ENCODE data around the gene DNAH1.

Gene DNAH1

GRCh38 chr3:52290596-52291507 is 25.3 kb upstream of the DNAH1 start:
- DNase-seq (ENCODE audit: low spot score) = no peak

DNA sequence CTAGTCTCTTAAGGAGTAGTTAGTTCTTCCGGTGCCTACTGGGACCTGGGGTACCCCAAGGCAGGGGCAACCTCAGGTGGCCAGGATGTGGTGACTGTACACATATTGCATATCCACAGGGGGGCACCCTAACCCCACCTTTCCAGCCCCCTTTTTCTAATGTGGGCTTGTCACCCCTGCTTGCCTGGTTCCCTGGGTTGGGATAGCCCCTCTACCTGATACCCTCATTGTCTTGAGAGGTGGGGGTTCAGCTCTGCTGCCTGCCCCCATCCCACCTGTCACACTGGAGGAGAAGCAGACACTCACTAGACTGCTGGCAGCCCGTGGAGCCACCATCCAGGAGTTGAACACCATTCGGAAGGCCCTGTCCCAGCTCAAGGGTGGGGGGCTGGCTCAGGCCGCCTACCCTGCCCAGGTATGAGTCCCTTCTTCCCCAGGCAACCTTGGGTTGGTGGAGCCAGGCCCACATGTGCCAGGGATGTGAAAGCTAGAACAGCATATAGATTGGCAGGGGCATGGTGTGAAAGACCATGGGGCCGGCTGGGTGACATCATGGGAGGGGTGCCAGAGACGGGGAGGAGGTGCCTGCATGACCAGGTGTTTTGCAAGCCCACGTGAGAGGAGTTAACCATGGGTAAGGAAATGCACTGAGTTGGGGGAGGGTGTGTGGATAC is 24.5 kb upstream of the DNAH1 start:
- DNase-seq (ENCODE audit: low spot score) = peak; percentile 38

GRCh38 chr3:52292247-52293065 is 23.7 kb upstream of the DNAH1 start:
- no peak for DNase-seq (ENCODE audit: low spot score)

DNA sequence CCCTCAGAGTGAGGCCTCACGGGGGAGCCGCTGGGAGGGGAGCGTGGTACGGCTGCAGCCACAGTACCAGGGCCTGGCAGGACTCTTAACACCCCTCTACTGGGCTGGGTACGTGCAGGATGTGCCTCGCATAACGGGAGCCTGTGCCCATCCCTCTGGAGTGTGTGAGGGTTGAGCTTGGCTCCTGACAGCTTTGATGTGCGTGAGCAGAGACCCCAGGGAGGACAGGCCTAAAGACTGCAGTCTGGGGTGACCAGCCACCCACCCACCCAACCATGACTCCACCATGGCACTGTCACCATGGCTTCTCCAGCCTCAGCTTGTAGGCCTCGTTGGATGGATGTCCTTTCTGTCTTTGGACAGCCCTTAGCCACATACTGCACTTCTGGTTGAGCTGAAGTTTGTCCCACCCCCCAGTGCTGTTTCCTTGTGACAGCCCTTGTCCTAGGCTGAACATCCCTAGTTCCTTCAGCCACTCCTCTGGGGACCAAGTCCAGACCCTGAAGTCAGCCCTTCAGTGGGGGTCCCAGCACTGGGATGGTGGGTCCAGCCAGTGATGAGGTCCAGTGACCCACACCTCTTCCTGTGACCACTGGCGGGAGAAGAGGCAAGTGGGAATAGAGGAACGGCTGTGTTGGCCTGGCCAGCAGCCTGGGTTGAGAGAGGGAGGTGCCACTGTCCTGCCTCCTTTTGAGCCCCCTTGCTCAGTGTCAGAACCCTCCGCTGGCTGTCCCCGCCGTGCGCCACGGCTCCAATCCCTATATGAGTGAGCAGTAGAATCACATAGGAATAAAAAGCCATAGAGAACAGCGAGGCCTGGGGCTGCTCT is 22.4 kb upstream of the DNAH1 start:
- DNase-seq (ENCODE audit: low spot score) = no peak

DNA sequence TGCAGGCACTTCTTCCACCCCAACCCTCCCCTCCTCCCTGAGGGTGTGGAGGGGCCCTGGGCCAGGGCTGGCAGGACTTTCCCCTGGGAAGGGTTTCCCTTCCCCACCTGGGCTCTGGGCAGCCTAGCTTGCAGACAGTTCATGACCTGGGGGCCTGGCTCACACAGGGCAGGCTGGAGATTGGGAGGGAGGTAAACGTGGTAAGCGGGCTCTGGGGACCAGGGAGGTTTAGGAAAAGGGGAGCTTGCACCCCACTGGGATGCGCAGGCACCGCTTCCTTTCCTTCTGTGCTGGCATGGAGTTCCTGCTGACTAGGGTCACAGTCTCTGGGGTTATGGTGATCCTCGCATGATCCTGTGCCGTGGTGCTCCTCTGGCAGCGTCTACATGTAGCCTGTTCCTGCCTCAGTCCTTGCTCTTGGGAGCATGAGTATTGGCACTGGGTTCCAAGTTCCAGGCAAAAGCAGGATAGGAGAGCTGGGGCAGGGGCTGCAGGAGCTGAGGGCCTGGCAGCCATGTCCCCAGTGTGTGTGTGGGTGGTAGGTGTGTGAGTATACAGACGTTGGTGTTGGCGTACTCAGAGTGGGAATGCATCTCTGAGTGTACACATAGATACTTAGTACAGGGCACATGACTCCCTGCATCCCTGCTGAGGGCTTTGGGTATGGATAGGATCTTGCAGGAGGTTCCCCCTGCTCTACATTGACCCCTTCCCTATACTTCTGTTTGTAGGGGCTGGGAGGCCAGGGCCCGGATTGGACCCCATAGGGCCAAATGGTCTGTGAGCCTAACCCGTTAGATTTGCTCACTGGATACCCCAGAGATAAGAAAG is 21.6 kb upstream of the DNAH1 start:
- DNase-seq (ENCODE audit: low spot score) = no peak

DNA sequence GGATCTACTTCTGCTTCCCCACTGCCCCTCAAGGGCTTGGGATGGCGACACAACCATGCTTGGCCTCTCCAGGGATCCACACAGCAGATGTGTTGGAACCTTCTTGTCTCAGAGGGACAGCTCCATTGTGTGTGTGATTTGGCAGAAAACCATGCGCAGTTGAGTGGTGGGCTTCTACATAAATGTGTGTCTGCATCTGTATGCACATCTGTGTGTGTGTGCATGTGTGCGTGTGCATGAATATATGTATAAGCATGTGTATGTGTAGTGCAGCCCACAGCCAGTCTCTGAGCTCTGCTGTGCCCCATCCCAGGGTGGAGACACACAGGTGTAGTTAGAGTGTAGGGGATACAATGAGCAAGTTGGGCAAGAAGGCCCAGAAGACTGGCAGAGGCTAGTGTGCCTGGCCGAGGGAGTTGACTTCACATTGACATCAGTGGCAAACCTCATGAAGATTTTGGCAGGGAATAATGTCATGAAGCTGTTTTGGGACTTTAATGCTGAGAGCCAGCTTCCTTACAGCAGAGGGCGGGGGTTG is 20.4 kb upstream of the DNAH1 start:
- no peak for DNase-seq (ENCODE audit: low spot score)

DNA sequence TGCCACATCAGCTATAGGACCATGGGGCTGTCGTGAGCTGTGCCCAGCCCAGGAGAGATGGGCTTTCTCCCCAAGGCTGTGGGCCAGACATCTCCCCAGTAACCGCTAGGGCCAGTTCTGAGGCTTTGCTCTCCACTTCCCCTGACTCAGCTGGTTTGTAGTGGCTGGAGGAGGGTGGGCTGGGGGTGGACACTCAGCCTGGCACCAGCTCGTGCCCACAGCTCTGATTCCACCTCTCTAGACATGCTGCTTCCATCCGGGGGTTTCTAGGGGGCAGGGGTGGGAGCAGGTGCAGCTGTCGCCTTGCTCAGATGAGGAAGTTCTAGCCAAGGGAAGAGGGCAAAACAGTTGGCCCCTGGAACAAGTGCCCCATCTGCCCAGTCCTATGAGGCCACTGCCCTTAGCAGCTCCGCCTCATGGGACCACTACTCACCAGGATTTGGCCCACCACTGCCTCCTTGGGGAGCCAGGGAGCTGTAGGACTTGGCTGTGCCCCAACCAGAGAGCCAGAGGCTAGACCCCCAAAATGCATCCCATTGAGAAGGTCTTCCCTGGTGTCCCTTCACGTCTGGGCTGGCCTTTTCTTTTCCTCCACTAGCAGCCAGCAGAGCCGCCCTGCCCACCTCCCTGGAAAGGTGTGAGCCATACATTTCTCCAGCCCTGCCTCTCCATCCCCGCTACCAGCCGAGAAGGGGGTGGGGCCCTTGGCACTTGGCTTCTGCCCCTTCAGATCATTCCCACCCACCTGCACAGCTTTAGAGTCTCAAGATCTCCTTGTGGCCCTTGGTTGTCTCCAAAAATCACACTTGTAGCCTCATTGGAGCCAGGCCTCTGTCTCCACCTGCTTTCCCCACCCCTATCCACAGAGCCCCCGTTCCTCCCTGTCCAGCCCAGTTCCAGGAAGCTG is 18.6 kb upstream of the DNAH1 start:
- DNase-seq (ENCODE audit: low spot score) = no peak

DNA sequence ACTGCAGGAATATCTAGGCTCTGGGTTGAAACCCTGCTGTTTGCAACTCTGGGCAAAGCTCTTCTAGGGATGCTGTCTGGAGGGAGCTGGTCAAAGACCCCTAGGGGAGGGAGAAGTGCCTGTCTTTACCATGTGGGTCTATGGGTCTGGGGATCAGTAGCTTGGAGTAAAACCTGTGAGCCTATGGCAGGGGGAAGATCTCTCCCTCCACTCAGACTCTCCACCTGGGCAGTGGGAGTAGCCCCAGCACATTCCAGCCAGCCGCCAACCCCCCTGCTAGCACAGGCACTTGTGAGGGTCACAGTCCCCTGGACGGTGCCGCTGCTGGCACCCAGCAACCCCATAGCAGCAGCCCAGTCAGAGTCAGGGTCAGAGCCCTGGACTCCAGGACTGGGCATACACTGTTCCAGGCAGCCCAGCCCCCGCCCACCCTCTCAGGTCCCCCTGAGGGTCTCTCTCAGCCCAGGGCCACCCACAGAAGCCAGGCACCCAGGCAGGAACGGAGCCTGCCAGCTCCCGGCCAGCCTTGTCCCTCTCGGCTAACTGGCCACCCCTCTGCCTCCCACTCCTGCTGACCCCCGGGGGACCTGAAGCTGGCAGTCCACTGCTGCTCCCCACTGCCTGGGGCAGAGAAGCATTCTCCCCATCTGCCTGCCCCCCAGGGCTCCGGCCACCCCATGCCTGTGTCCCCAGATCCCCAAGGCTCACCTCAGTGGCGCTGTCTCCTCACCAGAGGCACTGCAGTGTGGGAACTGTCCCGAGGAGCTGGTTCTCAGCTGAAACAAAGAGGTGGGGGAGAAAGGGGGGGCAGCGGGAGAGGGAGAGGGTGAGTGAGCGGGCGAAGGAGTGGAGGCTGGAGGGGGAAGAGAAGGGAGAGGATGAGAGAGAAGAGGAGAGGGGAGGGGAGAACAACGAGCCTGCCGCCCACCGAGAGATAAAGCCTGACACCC is 17.7 kb upstream of the DNAH1 start:
- no peak for DNase-seq (ENCODE audit: low spot score)

DNA sequence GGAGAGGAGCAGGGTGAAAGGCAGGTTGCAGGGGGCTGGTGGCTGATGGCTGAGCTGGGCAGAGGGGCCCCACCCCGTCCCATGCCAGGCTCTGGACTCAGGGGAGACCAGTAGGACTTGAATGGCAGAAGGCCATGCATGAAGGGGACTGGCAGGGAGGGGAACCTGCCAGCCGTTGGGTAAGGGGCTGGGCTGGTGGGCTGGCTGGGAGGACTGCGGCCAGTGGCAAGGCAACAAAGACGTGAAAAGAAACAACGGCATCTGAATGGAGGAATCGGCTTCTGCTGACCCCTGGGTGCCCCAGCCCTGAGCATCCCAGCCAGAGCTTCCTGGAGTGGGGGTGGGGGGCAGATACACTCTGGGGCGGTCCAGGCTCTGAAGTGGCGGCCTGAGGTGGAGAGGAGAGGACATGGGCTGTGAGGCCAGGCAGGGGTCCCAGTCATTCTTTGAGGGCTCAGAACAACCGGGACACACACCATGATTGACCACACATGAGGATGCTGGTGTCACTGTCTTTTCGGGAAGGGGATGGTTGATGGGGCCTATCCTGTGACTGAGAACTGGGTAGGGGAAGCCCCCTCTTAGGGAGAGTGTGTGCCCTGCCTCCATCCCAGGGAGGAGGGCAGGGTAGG is 16.8 kb upstream of the DNAH1 start:
- DNase-seq (ENCODE audit: low spot score) = no peak

- no peak for DNase-seq (ENCODE audit: low spot score)
Observed at GRCh38 chr3:52299879-52300611, 16.1 kb upstream of the DNAH1 start.

DNA sequence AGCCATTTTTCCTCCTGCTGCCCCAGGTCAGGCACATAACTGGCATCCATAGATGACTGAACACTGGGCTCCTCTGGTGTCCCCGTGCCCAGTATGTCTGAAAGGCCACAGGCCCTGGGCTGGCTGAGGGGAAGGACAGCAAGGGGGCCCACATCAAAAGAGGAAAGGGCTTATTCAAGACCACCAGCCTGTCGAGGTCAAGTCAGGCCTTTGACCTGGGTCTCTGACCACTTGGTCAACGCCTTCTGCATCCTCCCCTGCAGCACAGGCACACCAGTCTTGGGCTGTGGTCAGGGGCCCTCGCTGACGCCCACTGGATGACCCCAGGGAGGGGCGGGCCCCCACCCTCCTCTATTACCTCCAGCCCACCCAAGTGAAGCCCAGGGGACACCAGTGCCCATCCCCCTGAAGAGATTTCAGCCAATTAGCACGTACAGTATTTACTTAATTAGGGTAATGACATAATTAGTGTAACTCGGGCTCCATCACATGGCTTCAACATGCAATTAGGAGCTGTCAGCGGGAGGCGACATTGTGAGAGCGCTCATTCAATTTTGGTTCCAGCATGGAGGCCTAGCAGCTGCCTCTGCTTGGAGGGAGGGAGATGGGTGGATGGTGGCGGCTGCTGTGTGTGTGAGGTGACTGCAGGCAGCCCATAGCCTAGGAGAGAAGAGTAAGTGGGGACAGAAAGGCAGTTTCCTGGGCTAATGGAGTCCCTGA is 13.5 kb upstream of the DNAH1 start:
- no peak for DNase-seq (ENCODE audit: low spot score)

- DNase-seq (ENCODE audit: low spot score) = no peak
Observed at GRCh38 chr3:52303811-52304210, 12.3 kb upstream of the DNAH1 start.

GRCh38 chr3:52305926-52306325 is 10.2 kb upstream of the DNAH1 start:
- no peak for DNase-seq (ENCODE audit: low spot score)

GRCh38 chr3:52306978-52307377 is 9.1 kb upstream of the DNAH1 start:
- no peak for DNase-seq (ENCODE audit: low spot score)

DNA sequence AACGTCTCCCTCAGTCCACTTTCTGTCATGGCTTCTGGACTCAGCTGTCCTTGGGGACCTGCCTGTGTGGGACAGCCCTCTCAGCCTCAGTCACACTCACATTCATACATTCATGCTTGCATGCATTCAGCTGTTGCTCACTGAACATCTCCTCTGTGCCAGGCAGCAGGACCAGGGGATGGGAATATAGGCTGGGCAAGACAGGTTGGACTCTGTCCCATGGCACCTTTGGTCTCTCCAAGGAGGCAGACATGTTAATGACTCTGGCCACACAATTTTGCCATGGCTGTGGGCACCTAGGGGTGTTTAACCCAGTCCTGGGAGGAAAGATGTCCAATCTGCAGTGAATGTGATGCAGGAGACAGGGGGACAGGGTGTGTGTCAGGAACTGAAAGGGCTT is 7.8 kb upstream of the DNAH1 start:
- no peak for DNase-seq (ENCODE audit: low spot score)

GRCh38 chr3:52310861-52311575 is 5.1 kb upstream of the DNAH1 start:
- DNase-seq (ENCODE audit: low spot score) = peak; percentile 11
